Activated T-helper 1 cell treated with anti-CD3 and anti-CD28 coated beads, Interleukin-12 subunit alpha, Interleukin-12 subunit beta, Interleukin-2, Interleukin-4 antibody, amounts not matched to agents 30 ng/mL and 10 ng/mL and 1 ng/mL, durations not matched to agents 14 hours and 24 hours and 36 hours (primary cell): Measurements from ENCODE around the gene MMRN2. TPM values are rescaled to one million over a fixed set of nuclear protein-coding genes. Genes with fewer than 3 reads are reported as not detected.
A peak's percentile ranks its signal among the peaks of the same experiment; 100 is the strongest.

Experiments used
- DNase-seq: peaks from one replicate; pipeline ENCODE4 v3.0.0; 2021; ENCODE audit warnings: low spot score
- H3K27ac Mint-ChIP-seq: one replicate; pipeline ENCODE4 v1.8.0; 2021; ENCODE audit warnings: mild to moderate bottlenecking, mixed read lengths
- H3K27me3 Mint-ChIP-seq: one replicate; pipeline ENCODE4 v1.8.0; 2022; ENCODE audit warnings: mild to moderate bottlenecking, moderate library complexity, mixed read lengths; ENCODE audit not compliant: insufficient read depth
- H3K36me3 Mint-ChIP-seq: one replicate; pipeline ENCODE4 v1.8.0; 2021; ENCODE audit warnings: low read depth, mixed read lengths
- H3K4me1 Mint-ChIP-seq: one replicate; pipeline ENCODE4 v1.8.0; 2021; ENCODE audit warnings: low read depth, mixed read lengths
- H3K4me3 Mint-ChIP-seq: one replicate; pipeline ENCODE4 v1.8.0; 2021; ENCODE audit warnings: mild to moderate bottlenecking, moderate library complexity, mixed read lengths
- H3K9me3 Mint-ChIP-seq: one replicate; pipeline ENCODE4 v1.8.0; 2021; ENCODE audit warnings: mixed read lengths
- intact Hi-C: fragments of 100-400 bp; cut with micrococcal nuclease; formaldehyde crosslinking; loops from one replicate; pipeline ENCODE4 v1.15.1; 2024
- total RNA-seq: library from RNA; stranded (reverse); gene quantifications from 2 replicates; pipeline ENCODE4 v1.2.3, GENCODE V29; 2022

Gene MMRN2
- total RNA-seq, 1 donor from 2014 or later: not detected

DNA sequence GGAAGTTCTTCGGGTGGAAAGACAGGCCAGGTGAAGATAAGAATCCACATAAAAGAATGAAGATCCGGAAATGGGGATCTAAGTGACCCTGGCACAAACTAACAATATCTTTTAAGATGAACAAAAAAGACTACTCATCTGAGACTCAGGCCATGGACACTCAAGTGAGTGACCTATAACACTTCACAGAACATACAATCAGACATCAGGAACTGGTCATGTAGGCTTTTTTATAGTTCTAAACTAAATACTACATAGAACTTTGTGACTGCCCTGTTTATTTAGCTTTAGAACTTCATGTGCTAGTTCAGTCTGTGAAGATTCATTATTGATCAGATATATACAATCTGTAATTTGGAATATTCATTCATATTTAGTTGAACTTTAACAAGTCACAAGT, 52.8 kb downstream of the MMRN2 start:
- H3K27me3 Mint-ChIP-seq: no peaks in the 10 kb centered on the region
- peaks cover 18% of the 10 kb centered on the region for H3K36me3 Mint-ChIP-seq
- intact Hi-C loops: no loop called here
- H3K27ac Mint-ChIP-seq: no peak overlapping the region
- H3K9me3 Mint-ChIP-seq: peaks cover 6% of the 10 kb centered on the region
- no peak overlapping the region for H3K4me3 Mint-ChIP-seq
- DNase-seq: no peak
- H3K4me1 Mint-ChIP-seq: no peaks in the 10 kb centered on the region

DNA sequence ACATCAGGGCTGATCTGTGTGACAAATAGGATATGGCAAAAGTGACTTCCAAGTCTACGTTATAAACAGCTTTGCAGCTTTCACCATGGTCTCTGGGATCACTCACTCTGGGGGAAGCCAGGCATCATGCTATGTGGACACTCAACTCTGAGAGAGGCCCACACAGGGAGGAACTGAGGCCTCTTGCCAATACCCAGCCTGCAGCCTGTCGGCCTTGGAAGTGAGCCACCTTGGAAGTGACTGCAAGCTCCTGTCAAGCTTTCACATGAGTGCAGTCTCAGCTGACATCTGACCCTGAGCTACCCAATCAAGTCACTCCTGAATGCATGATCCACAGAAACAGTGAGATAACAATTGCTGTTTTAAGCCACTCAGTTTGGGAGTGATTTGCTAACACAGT, 56.5 kb downstream of the MMRN2 start:
- peaks cover 7% of the 10 kb centered on the region for H3K36me3 Mint-ChIP-seq
- no peak overlapping the region for H3K27ac Mint-ChIP-seq
- no peak overlapping the region for H3K4me3 Mint-ChIP-seq
- DNase-seq: no peak
- H3K9me3 Mint-ChIP-seq: no peaks in the 10 kb centered on the region
- no peaks in the 10 kb centered on the region for H3K27me3 Mint-ChIP-seq
- H3K4me1 Mint-ChIP-seq: no peaks in the 10 kb centered on the region
- intact Hi-C loops: no loop called here

DNA sequence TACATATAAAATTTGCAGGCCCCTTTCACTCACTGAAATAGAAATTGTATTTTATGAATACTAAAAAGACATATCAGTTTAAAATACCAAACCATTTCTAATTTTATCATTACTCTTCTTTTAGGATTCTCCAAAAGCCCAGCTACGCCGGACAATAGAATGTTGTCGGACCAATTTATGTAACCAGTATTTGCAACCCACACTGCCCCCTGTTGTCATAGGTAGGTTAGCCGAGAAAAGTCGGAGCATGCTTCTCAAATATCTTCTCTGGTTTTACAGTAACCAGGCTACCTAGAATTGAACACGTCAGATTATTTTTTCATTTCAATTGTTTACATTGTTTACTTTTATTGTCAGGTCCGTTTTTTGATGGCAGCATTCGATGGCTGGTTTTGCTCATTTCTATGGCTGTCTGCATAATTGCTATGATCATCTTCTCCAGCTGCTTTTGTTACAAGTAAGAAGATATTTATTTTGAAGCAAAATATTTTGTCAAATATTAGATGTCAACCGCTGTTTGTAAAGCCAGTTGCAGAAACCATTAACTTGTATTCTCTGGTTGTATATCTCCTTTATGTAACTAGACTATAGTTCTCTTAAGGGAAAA, 57.6 kb downstream of the MMRN2 start:
- H3K9me3 Mint-ChIP-seq: no peaks in the 10 kb centered on the region
- intact Hi-C loops: loop anchor here (1.0 kb wide), 3 partner anchors 188 to 211 kb away; no protein-coding TSS in a partner anchor
- no peak overlapping the region for H3K27ac Mint-ChIP-seq
- no peak overlapping the region for H3K4me3 Mint-ChIP-seq
- H3K27me3 Mint-ChIP-seq: no peaks in the 10 kb centered on the region
- peak; percentile 10 for DNase-seq
- no peaks in the 10 kb centered on the region for H3K4me1 Mint-ChIP-seq
- H3K36me3 Mint-ChIP-seq: peaks cover 3% of the 10 kb centered on the region

DNA sequence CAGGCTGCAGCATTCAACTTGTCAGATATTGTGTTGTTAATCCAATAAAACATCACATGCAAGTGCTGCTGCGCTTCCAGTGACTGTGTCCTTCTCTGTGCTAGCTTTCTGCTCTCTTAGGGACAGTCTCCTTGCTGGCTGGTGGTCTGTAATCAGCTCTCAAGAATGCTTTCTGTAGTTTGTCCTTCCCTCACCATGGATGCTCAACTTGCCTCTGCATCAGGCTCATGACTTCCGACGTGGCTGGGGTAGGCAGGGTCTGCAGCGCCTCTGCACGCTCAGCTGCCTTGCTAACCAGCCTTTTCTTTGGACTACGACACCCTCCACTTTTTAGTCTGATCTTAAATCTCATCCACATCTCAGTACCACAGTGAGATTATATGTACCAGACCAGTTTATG, 58.3 kb downstream of the MMRN2 start:
- Mint-ChIP-seq H3K4me1 (no peaks in the 10 kb centered on the region), H3K27ac (no peak overlapping the region), H3K9me3 (no peaks in the 10 kb centered on the region), H3K27me3 (no peaks in the 10 kb centered on the region), H3K4me3 (no peak overlapping the region), H3K36me3 (peaks cover 2% of the 10 kb centered on the region)
- intact Hi-C loops: loop anchor here (1.0 kb wide), 3 partner anchors 188 to 211 kb away; no protein-coding TSS in a partner anchor
- no peak for DNase-seq

DNA sequence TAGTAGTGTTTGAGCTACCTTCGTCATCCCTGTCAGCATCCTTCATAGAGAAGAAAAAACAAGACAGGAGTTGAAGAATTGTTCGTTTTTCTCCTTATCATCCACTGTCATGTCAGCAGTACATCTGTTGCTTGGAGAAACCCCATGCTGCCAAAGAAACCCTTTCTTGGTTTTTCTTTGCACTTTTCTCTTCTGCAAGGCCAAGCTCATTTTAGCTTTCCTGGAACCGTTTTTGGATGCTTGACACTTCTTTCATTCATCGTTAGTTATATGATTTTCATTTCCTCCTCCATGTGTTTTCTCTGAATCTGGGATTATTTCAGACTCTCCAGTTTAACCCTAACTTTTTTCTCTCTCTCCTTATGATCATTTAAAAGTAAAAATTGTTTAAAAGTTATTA, 58.9 kb downstream of the MMRN2 start:
- no peak for DNase-seq
- intact Hi-C loops: no loop called here
- H3K4me3 Mint-ChIP-seq: no peak overlapping the region
- H3K36me3 Mint-ChIP-seq: no peaks in the 10 kb centered on the region
- H3K27ac Mint-ChIP-seq: no peak overlapping the region
- H3K27me3 Mint-ChIP-seq: no peaks in the 10 kb centered on the region
- no peaks in the 10 kb centered on the region for H3K4me1 Mint-ChIP-seq
- no peaks in the 10 kb centered on the region for H3K9me3 Mint-ChIP-seq

DNA sequence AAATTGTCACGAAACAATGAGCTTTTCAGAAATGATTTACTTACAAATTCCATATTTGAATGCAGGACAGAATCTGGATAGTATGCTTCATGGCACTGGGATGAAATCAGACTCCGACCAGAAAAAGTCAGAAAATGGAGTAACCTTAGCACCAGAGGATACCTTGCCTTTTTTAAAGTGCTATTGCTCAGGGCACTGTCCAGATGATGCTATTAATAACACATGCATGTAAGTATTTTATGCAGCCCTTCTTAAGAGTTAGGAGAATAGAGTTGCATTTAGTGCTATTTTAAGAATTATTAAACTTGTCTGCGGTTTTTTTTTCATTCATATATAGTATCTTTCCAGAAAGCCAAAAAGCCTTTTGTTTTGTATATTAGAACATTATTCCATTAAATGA, 67.4 kb downstream of the MMRN2 start:
- DNase-seq: no peak
- Mint-ChIP-seq H3K27me3 (no peaks in the 10 kb centered on the region), H3K4me1 (peaks cover 9% of the 10 kb centered on the region), H3K36me3 (peaks cover 2% of the 10 kb centered on the region), H3K27ac (no peak overlapping the region), H3K9me3 (no peaks in the 10 kb centered on the region), H3K4me3 (no peak overlapping the region)
- intact Hi-C loops: loop anchor here (2.0 kb wide), 1 partner anchor 179 kb away; no protein-coding TSS in a partner anchor

- Mint-ChIP-seq H3K9me3 (no peaks in the 10 kb centered on the region), H3K4me1 (peaks cover 9% of the 10 kb centered on the region), H3K36me3 (peaks cover 2% of the 10 kb centered on the region), H3K27ac (peak overlapping the region; percentile 64), H3K4me3 (no peak overlapping the region), H3K27me3 (no peaks in the 10 kb centered on the region)
- no peak for DNase-seq
- intact Hi-C loops: loop anchor here (2.0 kb wide), 1 partner anchor 178 kb away; no protein-coding TSS in a partner anchor
These were observed 68.6 kb downstream of the MMRN2 start for GRCh38 chr10:86888585-86889381.

Other genes starting within 250 kb of the MMRN2 start
- 9.7 and 14.5 TPM in 2 replicates for gene BMPR1A, start 201.0 kb downstream of the MMRN2 start, total RNA-seq
- gene SNCG, start 984 bp upstream of the MMRN2 start, total RNA-seq: 0.49 and 0.56 TPM in 2 replicates
- not detected in 2 replicates for gene ADIRF, start 10.9 kb upstream of the MMRN2 start, total RNA-seq
- gene FAM25A, start 62.7 kb upstream of the MMRN2 start, total RNA-seq: not detected in 2 replicates
- gene GLUD1, start 137.2 kb upstream of the MMRN2 start, total RNA-seq: 116 and 125 TPM in 2 replicates
- 41.3 and 42.1 TPM in 2 replicates for gene SHLD2, start 137.6 kb upstream of the MMRN2 start, total RNA-seq